Measurements from ENCODE around the gene FKBP8.
A peak's percentile ranks its signal among the peaks of the same experiment; 100 is the strongest.
"Not testable (repeated sequence)": the region's sequence is repeated elsewhere in the genome, so short reads cannot be mapped to it uniquely, and the experiment has no call there.

FKBP8 gene

DNA sequence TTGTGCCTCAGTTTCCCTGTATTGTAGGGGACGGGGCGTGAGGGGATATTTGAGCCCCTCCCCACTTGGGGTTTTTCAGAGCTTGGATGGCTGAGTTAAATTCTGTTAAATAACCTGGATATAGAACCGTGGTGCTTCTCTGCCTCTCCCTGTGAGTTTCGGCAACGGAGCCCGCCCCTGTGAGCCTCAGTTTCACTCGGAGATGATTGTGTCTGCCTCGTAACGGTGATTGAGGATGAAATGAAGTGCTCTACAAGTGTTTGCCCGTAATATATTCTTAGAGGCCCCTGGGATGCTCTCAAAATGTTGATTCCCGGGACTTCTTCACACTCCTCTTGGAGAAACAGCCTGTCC, 14.8 kb upstream of the FKBP8 start:
- no peak for DNase-seq

DNA sequence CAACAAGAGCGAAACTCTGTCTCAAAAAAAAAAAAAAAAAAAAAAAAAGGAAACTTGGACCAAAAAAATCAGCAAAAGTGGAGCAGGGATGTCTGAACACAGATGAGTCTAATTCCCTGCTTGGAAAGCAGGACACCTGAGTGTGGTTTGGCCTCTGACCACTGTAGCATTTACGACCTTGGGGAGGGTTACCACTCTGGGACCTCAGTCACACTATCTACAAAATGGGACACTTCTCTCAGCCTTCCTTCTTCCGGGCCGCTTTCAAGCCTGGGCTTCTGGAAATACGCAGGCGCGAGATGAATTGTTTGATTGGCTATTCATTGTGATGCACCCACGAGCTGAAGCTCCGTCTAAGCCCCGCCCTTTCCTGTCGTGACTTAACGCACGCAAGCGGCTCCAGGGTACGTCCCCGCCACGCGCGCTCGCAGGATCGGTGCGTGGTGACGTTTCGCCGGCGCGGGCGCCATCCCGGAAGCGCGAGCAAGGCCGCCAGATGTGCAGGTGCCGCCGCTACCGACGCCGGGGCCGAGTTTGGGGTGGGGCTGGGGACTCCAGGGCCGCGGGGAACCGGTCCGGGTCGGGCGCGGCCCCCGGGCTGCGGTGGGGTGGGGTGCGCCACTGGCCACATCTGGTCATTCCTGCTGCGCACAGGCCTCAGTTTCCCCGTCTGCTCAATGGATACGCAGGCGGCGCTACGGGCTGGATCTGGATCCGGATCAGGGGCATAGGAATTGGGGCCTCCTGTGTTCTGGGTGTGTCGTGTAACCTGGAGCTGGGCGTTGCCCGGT, 14.2 kb upstream of the FKBP8 start, which contains the start of gene KXD1:
TSS of gene KXD1 (plus strand) at position 460 of the 791 bp plus-strand sequence. CDS start 4,187 bp downstream, outside the sequence.
- DNase-seq = peak; percentile 92 to 96

DNA sequence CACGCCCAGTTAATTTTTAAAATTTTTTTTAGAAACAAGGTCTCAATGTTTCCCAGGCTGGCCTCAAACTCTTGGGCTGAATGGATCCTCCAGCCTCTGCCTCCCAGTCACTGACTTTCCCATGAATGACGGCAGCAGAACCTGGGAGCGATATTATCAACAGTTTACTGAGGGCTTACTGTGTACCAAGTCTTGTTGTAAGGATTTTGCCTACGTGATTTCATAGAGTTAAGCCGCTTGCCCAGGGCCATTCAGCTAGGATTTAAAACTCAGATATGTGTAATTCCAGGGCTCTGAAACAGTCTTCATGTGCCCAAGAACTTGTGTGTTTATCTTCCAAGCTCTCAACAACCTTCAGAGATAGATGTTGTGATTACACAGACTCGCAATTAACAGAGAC, 8.3 kb upstream of the FKBP8 start:
- DNase-seq = no peak

DNA sequence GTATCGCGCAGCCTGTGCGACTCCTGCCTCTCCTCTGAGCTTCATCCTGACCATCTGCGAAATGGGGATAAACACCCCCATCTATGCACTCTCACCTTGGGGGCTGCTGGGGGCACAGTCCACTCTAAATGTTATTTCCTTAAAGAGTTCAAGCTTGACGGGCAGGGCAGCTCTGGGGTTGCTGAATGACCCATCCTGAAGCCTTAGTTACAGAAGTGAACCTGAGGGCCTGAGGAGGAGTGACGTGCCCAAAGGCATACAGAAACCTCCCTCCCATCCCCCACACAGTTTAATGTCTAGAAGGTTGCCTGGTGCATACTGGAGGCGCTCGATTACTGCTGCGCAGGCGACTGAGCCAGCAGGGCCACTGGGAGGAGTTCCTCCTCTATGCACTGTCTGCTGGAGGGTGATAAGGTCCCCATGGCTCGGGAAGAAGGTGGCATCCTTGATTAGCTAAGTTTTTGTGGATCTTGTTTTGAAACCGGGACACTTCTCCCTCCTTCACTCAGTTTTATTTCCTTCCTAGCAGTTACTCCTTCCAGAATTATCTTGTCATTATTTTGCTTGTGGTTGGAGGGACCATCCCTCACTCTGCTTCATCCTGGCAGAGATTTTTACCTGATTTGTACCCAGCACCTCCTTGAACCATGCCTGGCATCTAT, 572 bp upstream of the FKBP8 start:
- peak in 1 of 2 experiments; percentile 5 for DNase-seq

DNA sequence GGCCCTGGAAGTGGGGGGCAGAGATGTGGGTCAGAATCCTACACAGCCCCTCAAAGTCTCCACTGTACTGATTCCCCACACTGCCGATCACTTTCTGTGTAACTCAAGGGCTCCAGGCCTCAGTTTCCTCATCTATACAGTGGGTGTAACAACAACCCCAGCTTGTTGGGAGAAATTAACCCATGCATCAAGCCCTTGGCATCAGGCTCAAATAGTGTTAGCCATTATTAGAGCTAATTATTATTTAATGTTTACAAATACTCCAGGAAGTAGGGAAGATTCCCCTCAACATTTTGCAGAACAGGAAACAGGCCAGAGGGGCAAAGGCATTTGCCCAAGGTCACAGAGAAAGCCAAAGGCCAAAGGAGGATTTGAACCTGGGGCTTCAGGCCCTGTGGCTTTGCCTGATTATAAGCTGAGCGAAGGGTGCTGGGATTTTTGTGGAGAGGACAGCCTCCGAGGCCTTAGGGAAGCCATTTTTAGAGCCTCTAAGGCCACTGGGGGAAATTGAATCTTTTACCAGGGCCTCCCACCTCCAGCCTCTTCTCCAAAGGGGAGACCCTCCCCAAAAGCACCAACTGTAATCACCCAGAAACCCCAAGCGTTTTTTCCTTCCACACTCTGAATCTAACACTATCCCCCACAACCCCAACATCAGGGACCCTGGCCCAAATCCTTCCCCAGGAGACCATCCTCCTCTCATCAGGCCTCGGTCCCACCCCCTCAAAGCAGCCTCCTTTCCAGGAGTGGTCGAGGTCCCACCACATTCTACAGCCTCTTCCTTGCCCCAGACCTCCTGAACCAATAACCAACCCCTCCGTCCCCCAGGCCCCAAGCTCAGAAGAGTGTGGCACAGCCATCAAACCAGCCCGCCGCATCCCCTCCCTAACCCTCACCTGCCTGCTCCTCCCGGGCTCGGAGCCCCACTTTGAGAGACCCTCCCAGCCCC, 1.1 kb downstream of the FKBP8 start:
- DNase-seq = no peak

DNA sequence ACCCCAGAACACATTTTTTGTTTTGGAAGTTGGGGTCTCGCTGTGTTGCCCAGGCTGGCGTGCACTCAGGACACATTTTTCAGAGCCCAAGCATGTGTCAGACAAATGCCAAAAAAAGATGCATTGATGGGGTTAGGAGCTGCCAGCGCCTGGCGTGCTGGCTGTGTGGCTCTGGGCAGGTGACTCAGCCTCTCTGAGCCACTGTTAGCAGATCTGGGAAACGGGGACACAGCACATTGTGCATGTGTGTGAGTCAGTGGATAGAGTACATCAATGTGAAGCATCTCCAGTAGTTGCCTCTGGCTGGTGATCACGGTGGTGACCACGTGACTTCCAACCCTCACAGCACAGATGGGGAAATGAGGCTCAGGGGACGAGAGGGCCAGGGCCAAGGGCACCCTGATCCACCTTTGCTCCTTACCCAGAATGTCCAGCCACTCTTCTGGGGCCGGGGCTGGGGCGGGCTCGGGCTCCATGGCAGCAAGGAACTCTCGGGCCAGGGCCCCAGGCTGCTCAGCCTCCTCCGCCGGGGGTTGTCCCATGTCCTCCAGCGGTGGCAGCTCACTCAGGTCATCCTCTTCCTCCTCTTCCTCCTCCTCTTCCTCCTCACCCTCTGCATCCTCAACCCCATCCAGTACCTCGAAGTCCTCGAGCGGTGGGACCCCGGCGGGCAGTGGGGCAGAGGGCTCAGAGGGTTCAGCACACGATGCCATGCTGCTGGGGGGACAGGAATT, 1.9 kb downstream of the FKBP8 start:
- no peak for DNase-seq

DNA sequence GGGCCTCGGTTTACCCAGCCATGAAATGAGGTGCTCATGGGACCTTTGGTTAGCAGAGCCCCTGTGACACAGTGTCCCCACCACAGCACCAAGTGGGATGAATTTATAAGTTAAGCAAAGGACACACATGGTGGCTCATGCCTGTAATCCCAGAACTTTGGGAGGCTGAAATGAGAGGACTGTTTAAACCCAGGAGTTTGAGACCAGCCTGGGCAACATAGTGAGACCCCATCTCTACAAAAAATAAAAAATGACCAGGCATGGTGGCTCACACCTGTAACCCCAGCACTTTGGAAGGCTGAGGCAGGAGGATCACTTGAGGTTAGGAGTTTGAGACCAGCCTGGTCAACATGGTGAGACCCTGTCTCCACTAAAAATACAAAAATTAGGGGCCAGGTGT, 3.2 kb downstream of the FKBP8 start:
- DNase-seq = not testable (repeated sequence)

DNA sequence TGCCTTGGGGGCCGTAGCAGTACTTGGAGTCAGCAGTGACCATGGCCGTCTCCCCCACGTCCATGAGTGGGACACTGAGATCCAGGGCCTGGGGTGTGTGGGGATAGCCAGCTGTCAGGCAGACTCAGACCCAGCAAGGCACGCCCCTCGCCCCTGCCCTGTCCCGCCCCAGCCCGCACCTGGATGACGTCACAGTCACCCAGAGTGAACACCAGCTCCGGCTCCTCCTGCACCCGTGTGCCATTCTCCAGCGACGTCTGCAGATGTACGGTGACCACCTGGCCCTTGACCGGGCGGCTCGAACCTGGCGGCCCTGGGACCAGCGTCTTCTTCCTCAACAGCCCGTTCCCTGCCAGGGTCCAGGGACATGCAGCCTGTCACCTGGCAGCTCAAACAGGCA, 4.0 kb downstream of the FKBP8 start:
- DNase-seq = no peak

DNA sequence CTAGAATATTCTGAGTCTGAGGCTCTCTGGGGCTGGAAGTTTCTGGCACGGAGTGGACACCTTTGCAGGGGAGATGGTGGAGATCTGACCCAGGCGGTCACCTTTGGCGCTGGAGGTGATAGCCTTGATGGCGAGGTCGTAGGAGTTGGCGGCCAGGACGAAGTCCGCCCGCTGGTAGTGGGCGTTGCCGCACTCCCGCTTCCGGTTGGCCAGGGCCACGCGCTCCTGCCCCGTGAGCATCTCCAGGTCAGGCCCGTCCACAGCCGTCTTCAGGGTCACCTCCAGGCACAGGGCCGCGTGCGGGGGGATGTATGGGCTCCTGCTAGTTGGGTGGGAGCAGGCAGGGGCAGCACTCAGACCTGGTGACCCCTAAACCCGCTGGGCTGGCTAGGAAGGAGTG, 5.3 kb downstream of the FKBP8 start:
- no peak for DNase-seq

DNA sequence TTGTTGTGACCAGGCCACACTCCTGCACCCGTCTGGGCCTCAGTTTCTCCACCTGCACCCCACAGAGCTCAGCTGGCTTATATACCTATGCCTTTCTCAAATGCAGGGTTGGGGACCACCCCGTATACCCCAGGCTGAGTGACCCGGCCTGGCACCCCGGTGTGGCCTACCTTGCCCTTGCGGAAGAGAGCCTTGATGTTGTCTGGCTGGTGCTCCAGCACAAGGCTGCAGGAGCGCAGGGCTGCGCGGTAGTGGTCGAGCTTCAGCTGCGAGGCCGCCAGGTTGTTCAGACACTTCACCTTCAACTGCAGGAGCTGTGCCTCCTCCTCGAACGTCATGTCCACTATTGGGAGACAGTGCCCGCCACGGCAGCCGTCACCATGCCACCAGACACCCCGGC, 5.9 kb downstream of the FKBP8 start:
- no peak for DNase-seq

DNA sequence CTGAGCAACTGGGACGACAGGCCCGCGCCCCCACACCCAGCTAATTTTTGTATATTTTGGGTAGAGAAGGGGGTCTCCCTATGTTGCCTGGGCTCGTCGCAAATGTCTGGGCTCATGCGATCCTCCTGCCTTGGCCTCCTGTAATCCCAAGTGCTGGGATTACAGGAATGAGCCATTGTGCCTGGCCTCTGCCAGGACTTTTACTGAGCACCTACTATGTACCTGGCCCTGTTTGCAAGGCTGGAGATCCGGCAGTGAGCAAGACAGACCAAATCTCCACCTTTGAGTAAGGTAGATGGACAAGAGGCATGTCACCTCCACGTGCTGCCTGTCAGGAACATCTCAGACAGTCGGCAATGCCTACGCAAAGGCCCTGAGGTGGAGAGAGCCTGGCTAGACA, 6.9 kb downstream of the FKBP8 start:
- no peak for DNase-seq

DNA sequence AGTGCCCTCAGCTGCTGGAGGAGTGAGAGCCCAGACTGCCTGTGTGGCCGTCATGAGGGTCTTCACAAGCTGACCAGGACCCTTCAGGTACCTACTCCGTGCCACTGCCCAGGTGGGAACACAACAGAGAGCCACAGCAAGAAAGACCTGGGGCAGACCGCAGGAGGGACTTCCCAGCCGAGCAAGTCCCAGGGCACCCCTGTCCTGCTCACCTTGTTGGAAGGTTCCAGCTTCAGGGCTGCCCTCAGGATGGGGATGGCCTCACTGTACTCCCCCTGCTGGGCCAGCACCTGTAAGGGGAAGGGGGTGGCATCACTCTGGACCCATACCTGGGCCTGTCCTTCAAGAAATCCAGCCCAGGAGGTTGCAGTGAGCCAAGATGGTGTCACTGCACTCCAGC, 10.3 kb downstream of the FKBP8 start:
- no peak for DNase-seq

DNA sequence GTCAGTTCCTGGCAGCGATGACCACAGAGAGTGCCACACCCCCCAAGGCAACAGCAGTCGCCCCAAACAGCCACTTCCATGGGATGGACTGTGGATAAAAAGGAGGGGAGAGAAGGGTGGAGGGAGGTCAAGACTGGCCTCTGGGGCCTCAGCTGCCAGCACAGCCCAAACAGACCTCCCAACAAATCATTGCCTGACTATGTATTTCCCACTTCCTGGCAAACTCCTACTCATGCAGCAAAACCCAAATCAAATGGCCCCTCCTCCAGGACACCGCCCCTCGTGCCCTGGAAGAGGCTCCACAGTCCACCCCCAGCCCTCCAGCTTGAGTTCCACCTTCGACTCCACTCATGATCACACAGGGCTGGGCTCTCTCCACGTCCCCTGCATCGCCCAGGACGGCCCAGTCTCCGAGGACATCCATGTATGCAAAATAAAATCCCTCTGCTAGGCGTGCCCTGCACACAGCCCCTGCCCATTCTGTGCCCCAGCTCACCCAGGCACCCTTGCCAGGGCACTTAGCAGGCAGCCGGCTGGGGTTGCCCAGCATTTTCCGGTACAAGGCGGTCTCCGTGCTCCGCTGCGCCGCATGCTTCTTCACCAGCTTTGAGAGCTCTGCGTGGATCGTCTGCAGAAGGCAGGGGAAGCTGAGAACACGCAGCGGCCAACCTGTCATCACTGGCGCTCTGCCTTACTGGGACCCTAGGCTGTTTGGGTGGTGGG, 11.0 kb downstream of the FKBP8 start:
- DNase-seq = no peak

DNA sequence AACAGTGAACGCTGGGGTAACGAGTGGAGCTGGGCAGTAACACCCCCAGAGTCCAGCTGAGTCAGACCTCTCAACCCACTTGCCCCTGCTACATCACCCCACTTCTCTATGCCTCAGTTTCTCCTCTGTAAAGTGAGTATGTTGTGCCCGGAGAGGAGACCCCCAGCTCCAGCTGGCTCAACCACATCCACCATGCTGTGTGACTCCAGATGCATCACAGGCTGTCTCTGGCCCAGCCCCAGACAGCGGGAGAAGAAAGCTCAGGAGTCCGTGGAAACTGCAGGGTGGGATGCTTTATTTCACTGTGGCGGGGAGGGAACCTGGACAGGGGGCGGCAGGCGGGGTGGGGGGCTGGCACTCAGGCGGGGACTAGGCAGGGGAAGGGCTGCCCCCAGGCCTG, 11.9 kb downstream of the FKBP8 start:
- no peak for DNase-seq

DNA sequence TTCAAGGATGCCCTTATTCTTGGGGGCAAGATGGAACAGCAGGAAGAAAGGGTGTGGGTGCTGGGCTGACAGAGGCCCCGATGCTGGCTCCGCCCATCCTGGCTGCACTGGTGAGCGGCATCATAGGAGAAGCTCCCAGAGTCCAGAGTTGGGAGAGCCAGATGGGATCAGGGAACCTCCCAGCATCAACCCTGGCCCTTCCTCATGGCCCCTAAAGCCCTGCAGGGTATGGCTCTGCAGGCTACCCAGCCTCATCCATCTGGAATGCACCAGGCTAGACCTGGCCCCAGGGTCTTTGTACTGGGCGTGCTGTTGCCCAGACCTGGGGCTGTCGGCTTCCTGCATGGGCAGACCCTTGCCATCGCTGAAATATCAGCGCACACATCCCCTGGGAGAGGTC, 13.6 kb downstream of the FKBP8 start:
- no peak for DNase-seq

DNA sequence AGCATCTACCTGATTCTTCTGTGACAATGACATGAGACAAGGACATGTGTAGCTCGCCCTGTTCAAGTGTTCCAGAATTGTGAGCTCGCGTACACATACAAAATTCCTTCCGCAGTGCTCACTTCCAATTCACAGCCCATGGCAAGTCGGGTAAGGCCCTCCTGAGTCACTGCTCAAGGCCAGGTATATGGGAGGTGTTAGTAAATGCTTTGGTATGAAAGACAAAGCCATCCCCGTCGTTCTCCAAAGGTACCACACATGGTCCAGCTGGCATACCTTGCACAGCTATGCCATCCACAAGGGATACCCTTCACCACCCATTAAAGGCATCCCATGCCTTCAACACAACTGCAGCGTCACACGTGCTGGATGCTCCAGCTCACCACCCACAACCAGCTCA, 17.1 kb downstream of the FKBP8 start:
- no peak for DNase-seq

DNA sequence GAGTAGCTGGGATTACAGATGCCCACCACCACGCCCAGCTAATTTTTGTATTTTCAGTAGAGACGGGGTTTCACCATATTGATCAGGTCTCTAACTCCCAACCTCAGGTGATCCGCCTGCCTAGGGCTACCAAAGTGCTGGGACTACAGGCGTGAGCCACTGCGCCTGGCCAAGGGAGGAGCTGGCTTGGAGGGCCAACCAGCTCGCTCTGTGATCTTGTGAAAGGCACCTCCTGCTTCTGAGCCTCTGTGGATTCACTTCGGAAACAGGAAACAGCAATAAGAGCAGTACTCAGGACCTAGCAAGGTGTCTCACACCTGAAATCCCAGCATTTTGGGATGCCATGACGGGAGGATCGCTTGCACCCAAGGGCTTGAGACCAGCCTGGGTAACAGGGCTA, 19.5 kb downstream of the FKBP8 start:
- no peak for DNase-seq

DNA sequence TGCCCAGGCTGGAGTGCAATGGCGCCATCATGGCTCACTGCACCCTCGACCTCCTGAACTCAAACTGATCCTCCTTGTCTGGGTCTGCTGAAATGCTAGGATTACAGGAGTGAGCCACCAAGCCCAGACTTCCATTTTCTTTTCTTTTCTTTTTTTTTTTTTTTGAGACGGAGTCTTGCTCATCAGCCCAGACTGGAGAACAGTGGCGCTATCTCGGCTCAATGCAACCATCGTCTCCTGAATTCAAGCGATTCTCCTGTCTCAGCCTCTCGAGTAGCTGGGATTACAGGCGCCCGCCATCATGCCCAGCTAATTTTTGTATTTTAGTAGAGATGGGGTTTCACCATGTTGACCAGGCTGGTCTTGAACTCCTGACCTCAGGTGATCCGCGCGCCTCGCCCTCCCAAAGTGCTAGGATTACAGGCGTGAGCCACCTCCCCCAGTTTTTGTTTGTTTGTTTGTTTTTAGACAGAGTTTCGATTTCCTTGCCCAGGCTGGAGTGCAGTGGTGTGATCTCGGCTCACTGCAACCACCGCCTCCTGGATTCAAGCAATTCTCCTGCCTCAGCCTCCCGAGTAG, 20.4 kb downstream of the FKBP8 start:
- DNase-seq = not testable (repeated sequence)

DNA sequence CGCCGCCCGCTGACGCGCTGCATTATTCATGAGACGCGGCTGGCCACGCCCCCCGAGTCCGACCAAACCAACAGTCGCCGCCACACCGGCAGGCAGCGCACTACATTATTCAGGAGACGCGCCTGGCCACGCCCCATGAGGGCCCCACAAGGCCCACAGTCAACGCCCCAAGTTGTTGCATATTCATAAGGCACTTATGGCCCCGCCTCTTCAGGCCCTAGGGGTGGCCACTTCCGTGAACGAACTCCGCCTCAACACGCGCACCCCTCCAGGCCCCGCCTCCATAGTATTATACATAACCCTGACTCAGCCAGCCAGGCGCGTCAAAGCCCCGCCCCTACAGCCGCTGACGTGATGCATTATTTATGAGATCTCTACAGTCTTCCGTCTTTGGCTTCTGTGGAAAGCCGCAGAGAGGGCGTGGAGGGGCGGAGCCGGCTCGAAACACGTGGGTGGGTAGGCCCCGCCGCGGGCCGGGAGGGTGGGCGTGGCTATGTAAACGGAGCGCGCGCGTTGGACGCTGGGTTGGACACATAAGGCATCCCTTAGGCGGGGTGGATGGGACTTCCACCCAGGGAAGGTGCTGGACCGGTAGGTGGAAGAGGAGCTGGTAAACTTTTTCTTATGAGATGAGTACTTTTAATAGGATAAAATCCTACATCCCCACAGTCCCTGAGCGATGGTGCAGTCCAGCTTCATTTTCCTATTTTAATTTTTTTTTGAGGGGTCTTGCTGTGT, 21.1 kb downstream of the FKBP8 start:
- peak; percentile 100 for DNase-seq

DNA sequence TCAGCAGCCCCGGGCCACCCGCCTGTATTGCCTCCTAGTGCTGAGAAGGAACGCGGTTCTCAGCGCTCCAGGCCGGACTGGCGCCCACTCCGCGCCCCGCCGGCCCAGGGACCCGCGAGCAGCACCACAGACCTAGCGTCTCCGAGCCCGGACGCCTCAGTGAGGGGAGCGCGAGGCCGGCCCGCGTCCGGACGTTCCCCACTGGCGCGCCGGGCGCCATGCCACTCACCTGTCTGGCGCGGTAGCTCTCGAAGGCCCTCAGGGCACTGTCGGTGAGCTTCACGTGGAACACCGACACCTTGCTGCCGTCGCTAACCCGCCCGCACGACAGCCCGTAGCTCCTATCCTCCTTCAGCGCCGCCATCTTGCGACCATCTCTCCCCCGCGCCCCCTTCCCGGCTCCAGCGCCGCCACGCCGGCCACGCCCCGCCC, 21.7 kb downstream of the FKBP8 start, which contains the start of gene ELL:
TSS of gene ELL (minus strand) at position 379 of the 432 bp plus-strand sequence. CDS start at position 364, 15 bp downstream.
- no peak for DNase-seq

All from cerebellar nuclear complex (tissue), 1 donor.